SKM-1 treated with dmso at 0.1 percent for 144 hours (cell line): ENCODE data around the gene HPCAL1.

Experiments
- DNase-seq: peaks from one replicate; lab custom pipeline; 2025; ENCODE audit not compliant: unreplicated experiment; lab: John Stamatoyannopoulos, UW

HPCAL1 gene

DNA sequence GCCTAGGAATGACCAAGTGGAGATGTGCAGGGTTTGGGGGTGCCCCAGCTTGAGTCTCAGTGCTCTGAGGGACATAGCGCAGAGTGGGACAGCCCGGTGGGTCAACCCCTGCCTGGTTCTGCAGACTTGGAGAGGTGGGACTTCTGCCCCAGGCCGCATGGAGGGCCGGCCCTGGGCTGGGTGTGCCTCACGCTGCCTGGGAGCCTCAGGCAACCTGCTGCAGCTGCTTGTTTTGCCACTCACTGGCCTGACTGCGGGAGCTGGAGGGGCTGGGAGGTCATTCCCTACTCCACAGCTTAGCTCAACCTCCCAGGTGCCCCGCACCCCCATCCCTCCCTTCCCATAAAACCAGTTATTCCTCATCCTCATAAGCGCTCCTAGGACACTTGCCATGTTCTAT lies 112.3 kb downstream of the HPCAL1 start:
- no peak for DNase-seq

GRCh38 chr2:10415640-10416039 lies 112.9 kb downstream of the HPCAL1 start:
- DNase-seq: no peak

GRCh38 chr2:10417551-10418335 lies 115.0 kb downstream of the HPCAL1 start:
- DNase-seq: no peak

DNA sequence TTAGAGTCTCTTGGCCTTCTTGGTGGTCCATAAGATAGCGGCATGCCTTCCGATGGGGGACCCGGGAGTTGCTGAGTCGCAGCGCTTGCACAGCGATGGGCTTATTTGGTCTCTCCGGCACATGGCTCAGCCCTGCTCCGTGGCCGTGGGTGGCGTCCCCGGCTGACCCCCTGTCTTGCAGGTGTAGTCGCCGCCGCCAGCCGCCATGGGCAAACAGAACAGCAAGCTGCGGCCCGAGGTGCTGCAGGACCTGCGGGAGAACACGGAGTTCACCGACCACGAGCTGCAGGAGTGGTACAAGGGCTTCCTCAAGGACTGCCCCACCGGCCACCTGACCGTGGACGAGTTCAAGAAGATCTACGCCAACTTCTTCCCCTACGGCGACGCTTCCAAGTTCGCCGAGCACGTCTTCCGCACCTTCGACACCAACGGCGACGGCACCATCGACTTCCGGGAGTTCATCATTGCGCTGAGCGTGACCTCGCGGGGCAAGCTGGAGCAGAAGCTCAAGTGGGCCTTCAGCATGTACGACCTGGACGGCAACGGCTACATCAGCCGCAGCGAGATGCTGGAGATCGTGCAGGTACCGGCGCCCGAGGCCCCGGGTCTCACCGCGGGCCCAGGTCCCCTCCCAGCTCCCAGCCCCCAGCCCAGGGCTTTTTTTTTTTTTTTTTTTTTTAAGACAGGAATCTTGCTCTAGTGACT lies 117.0 kb downstream of the HPCAL1 start:
- DNase-seq: no peak

DNA sequence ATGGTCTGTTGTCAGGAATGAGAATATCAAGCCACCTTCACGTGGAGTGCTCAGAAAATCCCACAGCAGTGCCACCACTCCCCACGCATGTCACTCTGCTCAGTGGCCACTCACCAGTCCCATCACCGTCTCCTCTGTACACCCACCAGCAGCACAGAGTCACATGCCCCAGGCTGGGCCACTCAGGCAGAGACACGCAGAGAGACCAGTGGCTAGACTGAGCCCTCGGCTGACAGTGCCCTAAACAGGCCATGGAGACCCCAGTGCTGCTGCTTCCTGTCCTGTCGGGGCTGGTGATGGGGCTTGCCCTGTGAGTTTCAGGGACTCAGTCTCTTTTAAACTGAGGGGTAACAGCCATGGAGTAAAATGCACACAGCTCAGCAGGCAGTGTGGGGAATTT lies 119.5 kb downstream of the HPCAL1 start:
- DNase-seq: no peak

- DNase-seq: no peak
These were observed 120.2 kb downstream of the HPCAL1 start for GRCh38 chr2:10422732-10423399.

DNA sequence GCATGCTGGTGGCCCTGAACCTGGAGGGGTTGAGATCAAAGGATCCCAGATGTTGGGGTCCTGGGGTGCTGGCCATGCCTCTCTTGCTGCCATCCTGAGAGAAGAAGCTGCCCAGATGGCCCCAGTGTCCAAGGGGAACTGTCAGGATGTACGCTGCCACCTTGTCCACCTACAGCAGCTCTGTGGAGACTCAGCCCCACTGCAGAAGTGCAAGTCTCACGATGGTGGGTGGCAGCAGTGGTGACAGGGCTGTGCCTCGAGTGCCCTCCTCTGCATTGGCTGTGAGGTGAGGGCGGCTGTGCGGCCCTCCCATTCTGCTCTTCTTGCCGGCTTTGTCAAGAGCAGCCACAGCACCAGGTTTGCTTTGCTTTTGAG lies 120.7 kb downstream of the HPCAL1 start:
- no peak for DNase-seq

DNA sequence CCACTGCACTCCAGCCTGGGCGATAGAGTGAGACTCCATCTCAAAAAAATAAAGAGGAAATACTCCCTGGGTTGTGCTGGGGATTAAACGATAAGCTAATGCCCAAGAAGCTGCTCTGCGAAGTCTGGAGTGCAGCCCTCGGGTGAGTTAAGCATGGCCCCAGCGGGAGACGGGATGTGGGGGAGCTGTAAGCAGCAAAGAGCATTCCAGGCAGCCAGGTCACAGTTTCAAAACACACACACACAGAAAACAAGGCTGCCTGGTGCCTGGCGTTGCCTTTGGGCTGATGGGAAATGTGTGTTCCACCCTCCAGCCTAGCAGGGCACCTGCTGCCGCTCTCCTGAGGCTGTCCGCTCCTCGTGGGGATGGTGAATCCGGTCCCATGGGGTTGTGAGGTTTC lies 121.3 kb downstream of the HPCAL1 start:
- DNase-seq: no peak

- DNase-seq: no peak
These were observed 122.3 kb downstream of the HPCAL1 start for GRCh38 chr2:10424916-10425505.

DNA sequence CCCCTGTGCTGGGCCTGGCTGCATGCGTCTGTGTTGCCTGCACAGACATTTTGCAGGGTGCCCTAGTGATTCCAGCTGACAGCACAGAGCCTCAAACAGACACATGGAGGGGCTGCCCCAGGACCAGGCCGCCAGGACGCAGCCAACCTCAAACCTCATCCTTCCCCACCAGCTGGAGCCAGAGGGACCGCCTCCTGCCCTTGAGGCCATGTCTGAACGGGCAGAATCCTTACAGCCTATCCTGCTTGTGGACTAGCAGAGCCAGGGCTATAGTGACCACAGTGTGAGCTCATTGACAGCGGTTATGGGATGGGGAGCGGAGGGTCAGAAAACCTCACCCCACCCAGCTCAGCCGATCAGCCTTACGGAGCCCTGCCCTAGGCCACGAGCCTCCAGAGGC lies 123.0 kb downstream of the HPCAL1 start:
- DNase-seq: no peak

GRCh38 chr2:10426726-10427617 lies 124.3 kb downstream of the HPCAL1 start:
- DNase-seq: no peak

GRCh38 chr2:10427618-10427949 lies 124.9 kb downstream of the HPCAL1 start:
- DNase-seq: no peak

GRCh38 chr2:10428355-10428754 lies 125.7 kb downstream of the HPCAL1 start:
- DNase-seq: no peak

DNA sequence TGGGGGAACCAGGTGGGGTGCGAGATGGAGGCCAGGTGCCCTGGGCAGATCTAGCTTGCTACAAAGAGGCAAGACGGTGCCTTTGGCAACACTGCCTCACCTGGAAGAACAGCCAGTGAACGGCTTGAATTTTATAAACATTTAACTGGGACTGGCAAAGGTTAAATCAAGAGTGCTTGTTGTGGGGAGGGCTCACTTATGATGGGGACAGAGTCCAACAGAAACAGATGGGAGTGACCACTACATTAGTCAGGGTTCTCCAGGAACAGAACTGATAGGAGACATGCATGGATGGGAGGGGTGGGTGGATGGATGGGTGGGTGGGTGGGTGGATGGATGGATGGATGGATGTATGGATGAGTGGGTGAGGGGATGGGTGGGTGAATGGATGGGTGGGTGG lies 126.2 kb downstream of the HPCAL1 start:
- no peak for DNase-seq

GRCh38 chr2:10430886-10431622 lies 128.3 kb downstream of the HPCAL1 start:
- DNase-seq: no peak

- no peak for DNase-seq
These were observed 129.1 kb downstream of the HPCAL1 start for GRCh38 chr2:10431797-10432196.

GRCh38 chr2:10432311-10433181 lies 129.8 kb downstream of the HPCAL1 start:
- DNase-seq: no peak

GRCh38 chr2:10433264-10433946 lies 130.7 kb downstream of the HPCAL1 start:
- DNase-seq: no peak
